HG03565 (cell line): Measurements from ENCODE around the gene NUP210L.
"Not testable (repeated sequence)": the region's sequence is repeated elsewhere in the genome, so short reads cannot be mapped to it uniquely, and the experiment has no call there.

ENCODE experiments used
- ATAC-seq: cut with Tn5 transposase; IDR thresholded peaks from one replicate; pipeline ENCODE4 v1.9.1; 2021; ENCODE audit warnings: mild to moderate bottlenecking, moderate library complexity; ENCODE audit not compliant: unreplicated experiment

The NUP210L gene

GRCh38 chr1:154100141-154100540 is 54.7 kb downstream of the NUP210L start:
- ATAC-seq = not testable (repeated sequence)

GRCh38 chr1:154097873-154098272 is 57.0 kb downstream of the NUP210L start:
- ATAC-seq = no peak

GRCh38 chr1:154095456-154096060 is 59.3 kb downstream of the NUP210L start:
- ATAC-seq = no peak

GRCh38 chr1:154094411-154094810 is 60.5 kb downstream of the NUP210L start:
- no peak for ATAC-seq

GRCh38 chr1:154093699-154094098 is 61.2 kb downstream of the NUP210L start:
- no peak for ATAC-seq

- no peak for ATAC-seq
Measured at GRCh38 chr1:154091706-154092105, 63.2 kb downstream of the NUP210L start.

- ATAC-seq = no peak
Measured at GRCh38 chr1:154087574-154087973, 67.3 kb downstream of the NUP210L start.

- not testable (repeated sequence) for ATAC-seq
Measured at GRCh38 chr1:154083057-154083456, 71.8 kb downstream of the NUP210L start.

GRCh38 chr1:154081386-154082126 is 73.3 kb downstream of the NUP210L start:
- no peak for ATAC-seq

- ATAC-seq = no peak
Measured at GRCh38 chr1:154076413-154076812, 78.5 kb downstream of the NUP210L start.

- ATAC-seq = no peak
Measured at GRCh38 chr1:154075746-154076145, 79.1 kb downstream of the NUP210L start.

- no peak for ATAC-seq
Measured at GRCh38 chr1:154062309-154062708, 92.6 kb downstream of the NUP210L start.

GRCh38 chr1:154047436-154047835 is 107.4 kb downstream of the NUP210L start:
- ATAC-seq = not testable (repeated sequence)

GRCh38 chr1:154033697-154034096 is 121.2 kb downstream of the NUP210L start:
- not testable (repeated sequence) for ATAC-seq

- no peak for ATAC-seq
Measured at GRCh38 chr1:154019940-154020339, 134.9 kb downstream of the NUP210L start.

- no peak for ATAC-seq
Measured at GRCh38 chr1:154019269-154019668, 135.6 kb downstream of the NUP210L start.

- no peak for ATAC-seq
Measured at GRCh38 chr1:154014154-154014907, 140.5 kb downstream of the NUP210L start.

- not testable (repeated sequence) for ATAC-seq
Measured at GRCh38 chr1:154012543-154012942, 142.3 kb downstream of the NUP210L start.

- no peak for ATAC-seq
Measured at GRCh38 chr1:154012129-154012528, 142.7 kb downstream of the NUP210L start.

- ATAC-seq = no peak
Measured at GRCh38 chr1:154006136-154006535, 148.7 kb downstream of the NUP210L start.

GRCh38 chr1:154000420-154000819 is 154.5 kb downstream of the NUP210L start:
- ATAC-seq = no peak

- ATAC-seq = not testable (repeated sequence)
Measured at GRCh38 chr1:153996882-153997281, 158.0 kb downstream of the NUP210L start.
